ENCODE results near the gene JADE2. TPM values are rescaled to one million over a fixed set of nuclear protein-coding genes. Genes with fewer than 3 reads are reported as not detected.

Gene JADE2
- total and polyA plus RNA-seq, 8 donors = 6.2 to 109 (median 26.4) TPM

- no peaks in the 10 kb centered on the region for H3K9me3 ChIP-seq
- WGBS, 5 donors = 58 to 83% (median 69%) methylated on average over 2 to 3 of the region's 3 CpGs
- intact Hi-C loops (cut with DNase I; ENCODE audit: low total_unique reads) = no loop called here
- no peaks in the 10 kb centered on the region for H3K27me3 ChIP-seq
- peaks cover 4 to 31% (median 19%) of the 10 kb centered on the region in 4 donors for H3K4me1 ChIP-seq
- TF ChIP-seq POLR2A (IDR thresholded peaks at IDR 0.05) = no peak
- H3K4me3 ChIP-seq = no peak overlapping the region
- no peak overlapping the region for H3K27ac ChIP-seq
- peaks cover 5 to 26% (median 22%) of the 10 kb centered on the region in 4 donors for H3K36me3 ChIP-seq
- DNase-seq = no peak
Observed at GRCh38 chr5:134584662-134585061, 59.2 kb downstream of the JADE2 start.

DNA sequence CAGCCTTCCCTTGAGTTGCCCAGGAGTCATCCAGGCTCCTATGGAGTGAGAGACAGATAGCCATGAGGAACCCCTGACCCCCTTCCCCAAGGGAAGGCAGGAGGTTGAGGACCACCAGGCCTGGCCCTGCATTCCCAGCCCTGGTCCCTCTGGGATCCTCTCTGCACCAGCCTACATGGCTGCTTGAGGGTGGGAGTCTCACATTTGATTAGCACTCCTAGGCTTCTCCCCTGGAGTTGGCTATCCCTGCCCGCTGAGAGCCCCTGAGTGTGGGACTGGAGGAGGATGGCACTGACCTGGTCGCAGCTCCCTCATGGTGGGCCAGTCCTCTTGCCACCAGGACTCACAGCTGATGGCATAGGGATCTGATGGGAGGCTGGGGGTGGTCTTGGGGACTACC, 60.5 kb downstream of the JADE2 start:
- no peak for DNase-seq
- WGBS, 5 donors = 93 to 100% (median 95%) methylated on average over 2 of the region's 2 CpGs
- TF ChIP-seq POLR2A (IDR thresholded peaks at IDR 0.05) (no peak), POLR2AphosphoS5 (IDR thresholded peaks at IDR 0.05) (no peak), CTCF (IDR thresholded peaks at IDR 0.05) (no peak), EP300 (IDR thresholded peaks at IDR 0.05) (no peak)
- intact Hi-C loops (cut with DNase I; ENCODE audit: low total_unique reads) = no loop called here
- Histone ChIP-seq H3K36me3 (peaks cover 0 to 13% (median 10%) of the 10 kb centered on the region in 4 donors), H3K4me1 (peaks cover 4 to 23% (median 18%) of the 10 kb centered on the region in 4 donors), H3K27ac (no peak overlapping the region), H3K27me3 (no peaks in the 10 kb centered on the region), H3K9me3 (no peaks in the 10 kb centered on the region), H3K4me3 (no peak overlapping the region)

DNA sequence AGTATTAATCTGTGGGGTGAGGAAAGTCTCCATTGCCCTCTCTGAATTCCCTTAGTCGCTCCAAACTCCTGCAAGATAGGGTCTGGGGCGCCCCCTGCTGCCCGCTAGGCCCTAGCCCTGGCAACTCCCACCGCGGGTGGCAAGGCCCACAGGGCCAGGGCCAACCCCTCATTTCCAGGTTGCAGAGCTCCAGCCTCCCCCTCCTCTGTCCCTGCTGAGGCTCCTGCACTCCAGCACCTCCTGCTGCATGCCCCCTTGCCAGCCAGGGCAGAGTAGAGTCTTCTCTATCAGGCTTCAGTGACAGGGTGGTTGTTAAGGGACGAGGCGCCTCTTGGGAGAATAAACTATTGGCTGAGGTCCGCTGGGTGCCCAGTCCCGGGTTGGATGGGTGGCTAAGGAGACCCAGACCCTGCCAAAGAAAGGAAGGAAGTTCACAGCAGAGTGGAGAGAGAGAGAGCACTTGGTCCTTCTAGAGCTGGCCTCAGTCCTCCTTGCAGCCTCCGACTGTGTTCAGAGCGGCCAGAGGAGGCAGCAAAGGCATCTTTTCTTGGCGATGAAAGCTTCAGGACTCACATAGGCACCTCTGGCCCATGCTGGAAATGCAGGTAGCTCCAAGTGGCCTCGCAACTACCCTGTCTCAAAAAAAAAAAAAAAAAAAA, 61.5 kb downstream of the JADE2 start:
- Histone ChIP-seq H3K36me3 (peaks cover 0 to 3% (median 1%) of the 10 kb centered on the region in 4 donors), H3K27me3 (no peaks in the 10 kb centered on the region), H3K9me3 (no peaks in the 10 kb centered on the region), H3K4me1 (peaks cover 4 to 20% (median 18%) of the 10 kb centered on the region in 4 donors), H3K27ac (peak overlapping the region in 4 of 5 donors; percentile 16 to 53 (median 36)), H3K4me3 (peak overlapping the region in 3 of 4 donors; percentile 6 to 28 (median 15))
- TF ChIP-seq CTCF (IDR thresholded peaks at IDR 0.05) (peak in 5 of 7 experiments; percentile 59 to 89 (median 69)), EP300 (IDR thresholded peaks at IDR 0.05) (no peak), POLR2A (IDR thresholded peaks at IDR 0.05) (no peak), POLR2AphosphoS5 (IDR thresholded peaks at IDR 0.05) (peak in 1 of 3 donors; percentile 34)
- intact Hi-C loops (cut with DNase I; ENCODE audit: low total_unique reads) = no loop called here
- peak; percentile 88 to 92 for DNase-seq
- 16 to 21% (median 19%) methylated on average over 10 to 13 of the region's 13 CpGs for WGBS, 5 donors

DNA sequence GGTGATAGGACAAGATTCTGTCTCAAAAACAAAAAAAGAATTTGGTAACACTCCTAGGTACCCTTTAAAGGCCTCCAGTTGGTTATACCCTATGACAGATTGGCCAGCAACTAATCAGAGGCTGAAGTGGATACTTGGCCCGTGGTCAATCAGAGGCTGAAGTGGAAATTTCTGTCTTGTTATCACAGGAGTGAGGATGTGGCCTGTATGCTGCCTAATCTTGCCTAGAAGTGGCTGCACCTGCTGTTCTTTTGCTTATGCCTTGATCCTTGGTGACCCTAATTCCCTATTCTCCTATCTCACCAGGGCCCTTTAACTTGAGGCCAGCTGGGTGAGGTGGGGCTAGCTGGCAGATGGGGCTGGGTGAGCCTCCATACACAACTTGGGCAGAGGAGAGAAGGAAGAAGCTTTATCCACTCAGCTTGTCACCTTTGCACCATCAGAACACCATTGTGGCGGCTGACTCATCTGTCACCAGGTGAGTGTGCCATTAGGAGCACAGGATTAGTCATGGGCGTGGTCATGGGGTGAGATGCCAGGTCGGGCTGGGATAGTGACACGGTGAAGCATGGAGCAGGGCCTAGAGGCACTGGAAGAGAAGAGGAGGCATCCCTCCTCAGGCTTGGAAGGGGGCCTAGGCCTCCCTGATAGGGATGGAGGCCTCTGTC, 65.7 kb downstream of the JADE2 start:
- H3K27ac ChIP-seq = peak overlapping the region in 4 of 5 donors; percentile 41 to 76 (median 58)
- no peaks in the 10 kb centered on the region for H3K36me3 ChIP-seq
- H3K4me3 ChIP-seq = no peak overlapping the region
- peaks cover 4 to 27% (median 24%) of the 10 kb centered on the region in 4 donors for H3K4me1 ChIP-seq
- no peaks in the 10 kb centered on the region for H3K27me3 ChIP-seq
- WGBS, 5 donors = 52 to 74% (median 69%) methylated on average over 5 of the region's 5 CpGs
- H3K9me3 ChIP-seq = no peaks in the 10 kb centered on the region
- intact Hi-C loops (cut with DNase I; ENCODE audit: low total_unique reads) = loop anchor here (10.0 kb wide), 1 partner anchor 406 kb away; no protein-coding TSS in a partner anchor
- no peak for TF ChIP-seq POLR2A (IDR thresholded peaks at IDR 0.05)
- TF ChIP-seq CTCF (IDR thresholded peaks at IDR 0.05) = no peak
- no peak for TF ChIP-seq EP300 (IDR thresholded peaks at IDR 0.05)
- peak in 1 of 3 donors; percentile 49 for TF ChIP-seq POLR2AphosphoS5 (IDR thresholded peaks at IDR 0.05)
- peak; percentile 67 to 68 for DNase-seq

Measured in stomach (tissue), 9 donors.